Measurements from ENCODE around the gene LRRC31. TPM values are rescaled to one million over a fixed set of nuclear protein-coding genes. Genes with fewer than 3 reads are reported as not detected.

LRRC31 gene
- not detected for polyA plus RNA-seq (2012; ENCODE audit: insufficient read depth, insufficient read length)

DNA sequence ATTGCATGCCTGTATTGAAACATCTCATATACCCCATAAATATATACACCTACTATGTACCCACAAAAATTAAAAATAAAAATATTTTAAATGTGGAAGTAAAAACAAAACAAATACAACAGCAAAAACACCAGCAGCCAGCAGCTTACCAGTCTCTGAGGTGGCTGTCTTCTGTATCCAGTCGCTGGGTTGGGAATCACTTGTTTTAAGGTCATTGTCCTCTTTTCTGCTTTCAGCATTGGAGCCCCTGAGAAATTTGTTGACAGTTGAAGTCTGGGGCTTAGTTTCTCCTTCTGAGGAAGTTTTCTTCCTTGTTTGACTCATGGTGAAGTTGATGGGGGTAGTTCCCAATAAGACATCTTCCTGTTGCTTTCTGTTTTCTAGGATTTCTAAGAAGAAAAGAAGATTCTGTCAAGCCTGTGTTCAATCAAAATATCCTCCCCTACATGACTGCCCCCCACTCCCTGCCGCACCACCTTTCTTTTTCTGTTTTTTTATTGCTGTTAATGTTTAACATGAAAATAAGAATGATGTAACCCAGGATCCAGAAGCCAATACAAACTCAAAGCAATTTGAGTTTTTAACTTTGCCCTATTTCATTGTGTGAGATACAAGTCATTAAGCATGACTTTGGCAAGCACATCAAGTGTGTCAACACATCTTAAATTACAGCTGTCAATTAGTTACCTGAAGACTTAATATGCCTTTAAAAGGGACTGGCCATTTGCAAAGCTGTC, at the start of gene LRRC31:
LRRC31 (minus strand) TSS at position 452 of the 737 bp plus-strand sequence; CDS start at position 324, 128 bp downstream.
- no peak for DNase-seq (ENCODE audit: low read depth, low spot score)

DNA sequence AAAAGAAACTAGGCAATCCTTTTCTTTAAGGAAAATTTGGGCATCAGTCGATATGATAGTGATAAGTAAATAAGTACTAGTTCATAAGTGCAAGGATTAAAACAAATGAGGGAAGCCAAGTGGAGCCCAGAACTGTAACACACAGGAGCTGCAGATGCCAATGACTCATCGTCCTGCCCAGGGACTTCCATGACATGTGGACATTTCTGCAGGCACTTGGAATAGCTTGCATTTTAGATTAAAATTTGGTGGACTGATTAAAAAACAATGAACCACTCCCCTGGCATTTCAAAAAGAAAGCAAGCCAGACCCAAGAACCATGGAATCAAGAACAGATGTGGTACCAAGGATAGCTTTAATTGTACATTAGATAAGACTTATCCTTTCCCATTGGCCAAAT, 44.6 kb upstream of the LRRC31 start:
- no peak for DNase-seq (ENCODE audit: low read depth, low spot score)
- H3K4me3 ChIP-seq (ENCODE audit: low read length): no peak overlapping the region

More for the DNA sequence above, at the start of gene LRRC31:
- no peak within 1 kb of the TSS for H3K4me3 ChIP-seq (ENCODE audit: low read length)

DNA sequence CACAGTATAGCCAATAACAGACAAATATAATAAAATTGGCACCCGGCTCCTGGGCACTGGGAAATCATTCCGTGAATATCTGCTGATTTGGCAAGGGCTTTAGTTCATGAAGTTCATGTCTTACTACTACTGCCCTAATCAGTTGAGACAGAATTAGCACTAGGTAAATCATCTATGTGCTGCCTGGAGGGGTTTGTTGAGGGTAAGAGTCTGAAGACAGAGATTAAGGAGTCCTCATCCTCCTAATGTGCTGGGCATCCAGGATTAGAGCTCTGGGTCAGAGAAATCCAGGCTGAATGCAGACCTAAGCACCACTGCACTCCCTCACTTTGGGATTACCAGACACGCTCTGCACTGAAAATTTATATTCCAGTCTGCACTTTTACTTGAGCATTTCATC, 43.6 kb upstream of the LRRC31 start:
- no peak overlapping the region for H3K4me3 ChIP-seq (ENCODE audit: low read length)
- DNase-seq (ENCODE audit: low read depth, low spot score): no peak

DNA sequence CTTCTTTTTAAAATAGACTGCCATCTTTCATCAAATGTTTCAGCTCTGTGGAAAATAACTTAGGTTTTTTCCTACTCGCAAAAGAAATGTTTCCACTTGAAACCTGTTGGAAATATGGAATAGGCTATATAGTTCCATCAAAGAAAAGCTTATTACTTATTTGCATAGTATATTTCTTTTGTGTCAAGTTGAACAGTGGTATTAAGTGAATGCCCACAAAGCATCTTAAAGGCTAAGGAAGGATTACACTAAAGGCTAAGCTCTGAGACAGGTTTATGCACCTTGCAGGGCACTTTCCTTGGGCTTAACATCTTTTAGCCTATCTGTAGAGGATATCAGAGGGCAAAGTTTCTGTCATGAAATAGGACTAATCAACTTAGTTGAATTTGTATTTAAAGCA, 41.5 kb upstream of the LRRC31 start, which contains the start of gene SAMD7:
SAMD7 (plus strand) TSS at position 301 of the 400 bp plus-strand sequence. CDS start 7,927 bp downstream, outside the sequence.
- no peak within 1 kb of the TSS for H3K4me3 ChIP-seq (ENCODE audit: low read length)
- no peak for DNase-seq (ENCODE audit: low read depth, low spot score)

DNA sequence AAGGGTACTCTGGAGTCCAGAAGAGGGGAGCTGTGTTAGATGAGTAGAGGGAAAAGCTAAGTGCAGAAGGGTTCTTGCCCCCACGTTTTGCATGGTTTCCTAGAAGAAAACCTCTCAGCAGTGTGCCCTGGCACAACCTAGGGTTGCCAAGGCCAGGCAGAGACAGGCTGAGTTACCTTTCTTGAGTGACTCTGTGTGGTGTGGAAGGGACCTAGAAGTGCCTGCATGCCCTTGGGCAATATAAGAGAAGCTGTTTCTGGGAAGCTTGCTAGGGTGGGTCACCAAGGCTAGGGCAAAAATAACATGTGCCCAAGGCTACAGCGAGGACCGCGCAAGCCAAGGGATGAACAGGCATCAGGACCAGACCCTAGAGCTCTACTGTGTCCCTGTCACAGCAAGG, 38.2 kb upstream of the LRRC31 start:
- no peak overlapping the region for H3K4me3 ChIP-seq (ENCODE audit: low read length)
- DNase-seq (ENCODE audit: low read depth, low spot score): no peak

DNA sequence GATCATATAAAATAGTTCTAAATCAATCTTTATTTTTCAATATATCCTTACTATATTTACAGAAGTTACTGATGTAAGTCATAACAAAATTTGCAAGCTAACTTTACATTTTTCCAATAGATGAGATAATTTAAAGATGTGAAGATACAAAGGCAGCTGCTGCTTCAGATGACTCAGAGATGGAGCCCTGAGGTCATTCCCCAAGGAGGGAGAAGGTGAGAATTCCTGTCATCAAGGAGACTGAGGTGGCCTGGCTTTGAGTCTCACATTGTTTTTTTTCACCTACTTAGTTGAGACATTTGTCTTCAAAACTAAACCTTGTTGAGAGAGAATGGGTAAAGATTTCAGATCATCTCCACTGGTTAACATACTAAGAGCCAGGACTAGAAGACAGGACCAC, 37.7 kb upstream of the LRRC31 start:
- no peak overlapping the region for H3K4me3 ChIP-seq (ENCODE audit: low read length)

DNA sequence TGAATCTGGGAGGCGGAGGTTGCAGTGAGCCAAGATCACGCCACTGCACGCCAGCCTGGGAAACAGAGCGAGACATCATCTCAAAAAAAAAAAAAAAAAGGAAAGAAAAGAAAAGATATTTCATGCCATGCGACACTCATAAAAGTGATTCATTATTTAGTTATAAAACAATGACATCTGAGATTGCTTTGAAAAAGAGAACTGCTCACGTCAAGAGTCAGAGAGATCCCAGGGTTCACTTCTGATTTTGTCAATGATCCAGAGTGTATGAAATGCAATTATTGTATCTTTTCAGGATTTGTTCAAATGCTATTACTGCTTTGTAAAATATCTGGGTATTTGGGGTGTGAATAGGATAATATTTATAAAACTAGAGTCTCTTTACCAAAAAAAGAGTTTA, 35.7 kb upstream of the LRRC31 start:
- no peak overlapping the region for H3K4me3 ChIP-seq (ENCODE audit: low read length)
- DNase-seq (ENCODE audit: low read depth, low spot score): no peak

More for the DNA sequence above, 37.7 kb upstream of the LRRC31 start:
- no peak for DNase-seq (ENCODE audit: low read depth, low spot score)

DNA sequence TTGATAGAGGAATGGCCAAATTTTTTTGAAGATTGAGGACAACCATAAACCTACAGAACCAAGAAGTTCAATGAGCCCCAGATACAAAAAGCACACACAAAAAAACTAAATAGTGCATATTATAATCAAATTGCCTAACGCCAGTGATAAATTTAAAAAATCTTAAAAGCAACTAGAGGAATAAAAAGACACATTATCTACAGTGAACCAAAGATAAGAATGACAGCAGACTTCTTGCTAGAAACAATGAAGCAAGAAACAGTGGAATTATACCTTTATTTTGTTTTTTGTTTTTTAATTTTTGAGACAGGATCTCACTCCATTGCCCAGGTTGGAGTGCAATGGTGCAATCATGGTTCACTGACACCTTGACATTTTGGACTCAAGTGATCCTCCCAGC, 31.7 kb upstream of the LRRC31 start:
- no peak overlapping the region for H3K4me3 ChIP-seq (ENCODE audit: low read length)
- DNase-seq (ENCODE audit: low read depth, low spot score): no peak

DNA sequence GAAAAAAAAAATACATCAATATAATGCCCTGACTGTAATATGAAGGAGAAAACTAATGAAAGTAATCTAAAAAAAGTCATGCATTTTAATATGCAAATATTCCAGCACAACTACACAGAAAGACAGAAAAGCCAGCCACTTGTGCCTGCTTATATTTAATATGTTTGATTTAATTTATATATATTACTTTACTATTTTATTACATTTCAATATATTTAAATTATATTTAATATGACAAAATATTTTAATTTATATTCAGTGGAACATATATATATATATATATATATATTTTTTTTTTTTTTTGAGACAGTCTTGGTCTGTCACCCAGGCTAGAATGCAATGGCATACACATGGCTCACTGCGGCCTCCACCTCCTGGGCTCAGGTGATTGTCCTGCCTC, 27.5 kb upstream of the LRRC31 start:
- H3K4me3 ChIP-seq (ENCODE audit: low read length): no peak overlapping the region
- DNase-seq (ENCODE audit: low read depth, low spot score): no peak

DNA sequence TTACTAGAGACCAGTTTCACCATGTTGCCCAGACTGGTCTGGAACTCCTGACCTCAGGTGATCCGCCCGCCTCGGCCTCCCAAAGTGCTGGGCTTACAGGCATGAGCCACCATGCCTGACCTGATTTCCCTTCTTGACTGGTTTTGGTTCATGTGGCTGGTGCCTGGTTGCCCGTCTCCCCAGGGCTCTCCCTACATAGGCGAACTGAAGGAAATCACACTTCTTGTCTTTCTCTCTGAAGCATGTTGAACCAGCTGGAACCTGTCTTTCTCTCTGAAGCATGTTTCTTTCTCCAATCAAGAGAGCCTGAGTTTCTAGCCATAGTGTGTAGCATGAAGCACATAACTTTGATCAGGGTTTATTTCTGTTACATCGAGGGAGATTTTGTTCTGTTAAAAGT, 25.3 kb upstream of the LRRC31 start:
- H3K4me3 ChIP-seq (ENCODE audit: low read length): no peak overlapping the region
- DNase-seq (ENCODE audit: low read depth, low spot score): no peak

DNA sequence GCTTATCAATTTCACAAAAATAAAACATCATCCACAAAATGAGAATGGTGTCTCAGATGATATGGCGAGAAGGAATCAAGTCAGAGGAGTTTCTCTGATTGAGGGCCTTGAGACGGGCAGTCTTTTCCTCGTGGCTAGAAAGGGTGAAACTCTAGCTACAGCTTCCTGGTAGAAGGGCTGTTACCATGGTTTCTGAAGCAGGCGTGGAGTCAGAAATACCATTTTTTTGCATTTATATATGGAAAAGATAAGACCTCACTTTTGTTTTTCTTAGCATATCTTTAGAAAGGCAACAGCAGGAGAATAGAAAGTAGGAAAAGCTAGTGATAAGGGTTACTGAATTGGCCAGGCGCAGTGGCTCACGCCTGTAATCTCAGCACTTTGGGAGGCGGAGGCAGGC, 24.4 kb upstream of the LRRC31 start:
- no peak overlapping the region for H3K4me3 ChIP-seq (ENCODE audit: low read length)
- no peak for DNase-seq (ENCODE audit: low read depth, low spot score)

DNA sequence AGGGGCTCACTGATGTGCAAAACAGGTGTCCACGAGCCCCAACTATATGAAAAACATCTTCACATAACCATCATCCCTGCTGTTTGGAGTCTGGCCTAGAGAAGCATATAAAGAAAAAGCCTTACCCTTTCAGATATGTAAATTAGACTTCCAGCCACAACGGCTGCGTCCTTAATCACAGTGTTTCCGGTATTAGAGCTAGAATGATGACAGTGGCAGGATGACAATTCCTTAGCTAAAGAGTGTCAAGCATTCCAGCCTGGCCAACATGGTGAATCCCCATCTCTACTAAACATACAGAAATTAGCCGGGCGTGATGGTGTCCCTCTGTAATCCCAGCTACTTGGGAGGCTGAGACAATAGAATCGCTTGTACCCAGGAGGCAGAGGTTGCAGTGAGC, 22.2 kb upstream of the LRRC31 start:
- DNase-seq (ENCODE audit: low read depth, low spot score): no peak
- no peak overlapping the region for H3K4me3 ChIP-seq (ENCODE audit: low read length)

DNA sequence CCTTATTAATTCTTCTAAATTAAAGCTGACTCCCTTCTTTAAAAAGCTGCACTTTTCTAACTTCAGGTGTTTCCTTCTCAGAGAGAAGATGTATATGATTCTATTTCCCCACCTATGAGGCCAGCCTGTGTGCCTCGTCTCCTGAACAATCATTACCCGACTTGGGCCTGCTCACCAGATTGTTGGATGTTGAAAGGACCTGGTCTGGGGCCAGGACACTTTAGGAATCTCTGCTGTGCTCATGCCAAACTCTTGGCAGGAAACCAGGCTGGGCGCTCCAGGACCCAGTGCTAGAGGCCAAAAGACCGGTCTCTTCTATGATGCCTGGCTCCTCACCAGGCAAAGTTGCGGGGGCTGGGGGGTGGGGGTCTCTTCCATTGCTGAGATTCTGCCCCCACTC, 16.9 kb upstream of the LRRC31 start:
- H3K4me3 ChIP-seq (ENCODE audit: low read length): no peak overlapping the region
- DNase-seq (ENCODE audit: low read depth, low spot score): no peak

DNA sequence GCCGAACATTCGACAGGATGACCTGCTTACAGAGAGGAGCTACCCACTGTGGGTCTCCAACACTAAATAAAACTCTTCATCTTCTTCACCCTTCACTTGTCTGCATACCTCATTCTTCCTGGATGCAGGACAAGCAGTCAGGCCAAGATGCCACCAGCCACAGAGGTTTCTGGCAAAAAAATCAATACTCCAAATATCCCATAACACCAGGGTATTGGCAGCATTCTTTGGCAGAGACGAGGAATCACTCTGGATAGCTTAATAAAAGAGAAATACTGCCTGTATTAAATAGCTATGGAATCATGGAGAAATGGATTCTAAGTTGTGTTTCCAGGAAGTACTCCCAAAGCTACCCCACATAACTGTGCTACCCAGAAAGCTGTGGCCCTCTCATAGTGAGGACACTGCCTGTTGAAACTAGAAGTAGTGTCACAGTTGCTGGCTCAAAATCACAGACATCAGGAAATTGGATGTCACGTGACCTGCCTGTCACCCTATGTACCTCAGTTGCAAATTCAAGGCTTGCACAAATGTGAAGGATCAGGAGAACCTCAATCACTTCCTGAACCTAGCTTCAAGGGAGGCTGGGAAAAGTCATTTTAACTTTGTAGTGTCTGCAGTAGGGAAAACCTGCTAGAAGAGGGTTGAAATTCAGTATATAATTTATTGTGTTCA, 11.0 kb upstream of the LRRC31 start:
- H3K4me3 ChIP-seq (ENCODE audit: low read length): no peak overlapping the region
- DNase-seq (ENCODE audit: low read depth, low spot score): no peak

DNA sequence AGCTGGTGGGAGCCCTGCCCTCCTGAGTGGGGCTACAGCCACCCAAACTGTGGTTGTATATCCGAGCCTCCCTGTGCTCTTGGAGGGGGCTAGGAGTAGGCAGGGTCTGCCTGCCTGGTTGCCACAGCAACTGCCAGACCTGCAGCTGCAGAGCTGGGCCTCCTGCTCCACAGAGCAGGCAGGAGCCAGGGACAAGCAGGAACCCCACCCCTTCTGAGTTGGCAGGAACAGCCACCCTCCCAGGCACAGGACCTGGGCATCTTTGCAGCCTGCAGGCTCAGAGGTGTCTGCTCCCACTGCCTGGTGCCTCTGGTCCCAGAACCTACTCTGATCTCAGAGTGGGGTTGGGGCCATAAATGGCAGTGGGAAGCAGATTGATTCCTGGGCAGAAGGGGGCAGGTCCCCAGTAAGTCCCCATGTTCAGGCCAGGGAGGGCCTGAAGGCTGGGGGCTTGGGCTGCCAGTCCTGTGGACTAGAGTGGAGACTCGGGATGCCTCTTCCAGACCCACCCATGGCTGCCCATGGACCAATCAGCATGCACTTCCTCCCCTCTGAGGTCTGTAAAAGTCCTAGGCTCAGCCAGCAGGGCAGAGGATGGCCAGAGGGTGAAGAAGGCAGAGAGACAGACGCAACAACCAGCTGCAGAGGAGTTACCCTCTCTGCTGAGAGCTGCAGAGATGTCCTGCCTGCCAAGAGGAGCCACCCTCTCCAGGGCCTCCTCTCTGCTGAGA, 10.3 kb upstream of the LRRC31 start:
- H3K4me3 ChIP-seq (ENCODE audit: low read length): no peak overlapping the region
- DNase-seq (ENCODE audit: low read depth, low spot score): no peak

DNA sequence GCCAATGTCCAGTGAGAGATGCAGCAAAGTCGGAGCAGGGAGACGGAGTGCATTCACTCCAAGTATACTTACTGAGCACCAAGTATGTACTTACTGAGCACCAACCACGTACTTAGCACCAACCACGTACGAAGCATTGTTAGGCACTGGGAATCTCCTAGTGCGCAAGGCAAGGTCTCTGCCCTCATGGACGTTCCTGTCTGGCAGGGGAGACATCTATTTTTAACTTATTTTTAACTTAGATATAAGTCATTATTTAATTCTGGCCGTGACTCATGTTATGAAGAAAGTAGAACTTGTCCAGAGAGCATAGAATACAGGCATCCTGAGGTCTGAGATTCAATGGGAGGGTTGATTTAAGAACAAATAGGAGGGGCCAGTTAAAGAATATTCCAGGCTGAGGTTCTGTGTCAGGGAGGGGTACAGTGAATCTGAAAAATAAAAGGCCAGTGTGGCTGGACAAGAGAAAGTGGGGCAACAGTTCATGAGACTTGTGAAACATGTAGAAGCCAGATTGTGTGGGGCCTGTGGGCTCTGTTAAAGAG, 9.3 kb upstream of the LRRC31 start:
- no peak overlapping the region for H3K4me3 ChIP-seq (ENCODE audit: low read length)
- DNase-seq (ENCODE audit: low read depth, low spot score): no peak

DNA sequence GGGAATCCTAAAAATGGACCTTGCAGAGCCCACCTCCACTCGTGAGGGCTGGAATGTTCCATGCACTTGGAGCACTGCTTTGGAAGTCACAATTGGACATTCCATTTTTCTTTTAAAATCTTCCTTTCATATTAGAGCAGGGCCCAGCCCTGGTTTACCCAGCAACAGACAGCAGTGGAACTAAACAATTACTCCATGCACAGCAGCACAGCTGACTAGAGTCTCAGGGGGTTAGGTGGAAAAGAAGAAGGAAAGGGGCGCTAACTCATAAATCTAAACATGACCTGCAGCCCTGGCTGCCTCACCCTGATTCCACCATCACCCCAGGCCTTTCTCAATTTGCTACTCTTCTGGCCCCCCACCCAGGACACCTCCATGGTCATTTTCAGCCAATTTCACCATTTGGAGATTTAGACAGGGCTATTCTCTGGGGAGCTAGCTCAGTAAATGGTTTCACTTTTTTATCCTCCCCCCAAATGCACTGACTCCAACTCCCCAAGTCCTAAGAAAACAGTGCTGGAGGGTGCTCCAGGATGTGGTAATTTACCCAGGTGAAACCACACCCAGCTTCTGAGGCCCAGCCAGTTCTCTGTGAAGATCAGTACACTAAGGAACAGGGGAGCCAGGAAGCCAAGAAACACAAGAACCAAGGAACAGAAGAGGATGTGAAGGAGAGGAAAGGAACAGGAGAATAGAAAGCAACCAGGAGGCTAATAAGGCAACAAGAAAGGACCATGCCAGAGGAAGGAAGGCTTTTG, 1.6 kb upstream of the LRRC31 start:
- DNase-seq (ENCODE audit: low read depth, low spot score): peak; percentile 68
- no peak overlapping the region for H3K4me3 ChIP-seq (ENCODE audit: low read length)

DNA sequence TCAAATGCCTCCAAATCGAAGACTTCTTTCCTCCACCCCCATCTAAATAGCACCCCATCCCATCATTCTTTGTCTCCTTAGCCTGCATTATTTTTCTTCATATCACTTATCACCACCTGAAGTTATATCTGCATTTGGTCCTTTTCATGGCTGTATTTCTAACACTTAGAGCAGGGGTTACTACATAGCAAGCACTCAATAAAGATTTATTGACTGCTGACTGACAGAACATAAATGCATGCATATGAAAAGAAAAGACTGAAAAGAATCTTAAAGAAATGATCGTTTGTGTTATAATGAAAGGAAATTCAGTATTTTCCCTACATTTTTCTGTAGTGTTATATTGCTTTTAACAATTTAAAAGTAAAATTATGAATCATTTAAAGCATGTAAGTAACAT, 1.4 kb downstream of the LRRC31 start:
- no peak for DNase-seq (ENCODE audit: low read depth, low spot score)
- no peak overlapping the region for H3K4me3 ChIP-seq (ENCODE audit: low read length)

DNA sequence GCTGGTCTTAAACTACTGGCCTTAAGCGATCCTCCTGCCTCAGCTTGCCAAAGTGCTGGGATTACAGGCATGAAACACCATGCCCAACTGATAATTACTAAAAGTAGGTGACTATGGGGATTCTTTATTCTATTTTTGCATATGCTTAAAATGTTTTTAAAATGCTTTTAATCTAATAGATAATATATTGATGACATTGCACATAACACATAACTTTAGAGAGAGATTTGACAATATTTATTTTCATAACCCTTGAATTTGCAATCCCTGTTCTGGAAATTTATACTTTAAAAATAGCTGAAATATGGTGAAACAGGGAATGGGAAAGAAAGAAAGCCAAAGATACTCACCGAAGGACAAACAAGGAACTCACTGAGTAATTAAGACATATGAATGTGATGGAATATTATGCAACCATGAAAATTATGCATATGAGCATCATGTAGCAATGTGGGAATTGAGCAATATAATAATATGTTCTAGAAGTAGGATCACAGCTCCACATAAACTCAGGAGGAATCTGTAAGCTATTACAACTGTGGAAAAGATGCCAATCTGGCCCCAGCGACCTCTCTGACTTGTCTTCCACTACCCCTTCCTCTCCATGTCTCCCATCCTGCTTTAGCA, 2.0 kb downstream of the LRRC31 start:
- DNase-seq (ENCODE audit: low read depth, low spot score): no peak
- H3K4me3 ChIP-seq (ENCODE audit: low read length): no peak overlapping the region

All from Jurkat, Clone E6-1 (cell line).